SK-N-MC (cell line): Measurements from ENCODE around the gene FAM120A.

Experiments
- EZH2 ChIP-seq: fragments of 200-600 bp; sonication (generic); IDR thresholded peaks from one replicate; pipeline ENCODE4 v1.6.1; 2017; ENCODE audit warnings: antibody characterized with exemption
- POLR2AphosphoS5 ChIP-seq: IDR thresholded peaks from 2 replicates; pipeline ENCODE4 v1.6.1; 2012; ENCODE audit warnings: mild to moderate bottlenecking, low read depth, low read length, borderline replicate concordance

DNA sequence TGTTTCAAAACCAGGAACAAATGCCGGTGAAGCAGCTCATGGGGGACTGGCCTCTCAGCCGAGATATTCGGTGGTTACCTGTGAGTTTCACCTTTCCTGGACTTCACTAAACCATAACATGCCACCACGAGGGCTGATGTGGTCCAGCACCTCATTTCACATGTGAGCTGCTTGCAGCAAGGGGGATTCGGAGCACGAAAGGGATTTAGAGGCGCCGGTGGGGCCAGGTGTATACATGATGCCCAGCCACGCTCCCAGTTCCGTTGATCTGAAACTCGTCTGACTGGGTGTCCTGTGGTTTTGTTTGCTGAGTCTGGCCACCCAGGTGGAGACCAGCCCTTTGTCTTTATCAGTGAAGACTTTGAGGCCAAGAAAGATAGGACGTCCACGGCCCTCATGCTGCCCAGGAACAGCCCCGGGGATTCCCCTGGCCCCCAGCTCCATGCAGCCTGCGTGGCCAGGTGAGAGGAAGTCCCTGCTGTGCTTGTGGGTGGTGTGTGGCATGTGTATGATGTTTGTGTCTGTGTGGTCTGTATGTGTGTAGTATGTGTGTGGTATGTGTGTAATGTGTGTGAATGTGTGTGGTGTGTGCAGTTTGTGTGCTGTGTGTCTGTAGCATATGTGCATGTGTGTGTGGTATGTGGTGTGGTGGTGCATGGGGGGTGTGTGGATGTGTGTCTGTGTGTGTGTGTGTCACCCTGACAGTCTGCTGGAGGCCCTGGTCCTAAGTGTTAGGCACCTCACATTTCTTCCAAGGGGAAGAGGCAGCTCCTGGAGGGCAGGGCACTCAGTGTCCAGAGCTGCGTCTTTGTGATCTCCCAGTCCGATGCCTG lies 148.3 kb downstream of the FAM120A start:
- TF ChIP-seq EZH2, result no peak
- TF ChIP-seq POLR2AphosphoS5, result no peak
